Glomerular visceral epithelial cell (primary cell): ENCODE measurements around the gene AADAC.
"Not testable (repeated sequence)": the region's sequence is repeated elsewhere in the genome, so short reads cannot be mapped to it uniquely, and the experiment has no call there.

ENCODE experiments used
- DNase-seq: peaks from one replicate; pipeline ENCODE4 v3.0.0-alpha.2; 2016; ENCODE audit errors: extremely low spot score

Gene AADAC

DNA sequence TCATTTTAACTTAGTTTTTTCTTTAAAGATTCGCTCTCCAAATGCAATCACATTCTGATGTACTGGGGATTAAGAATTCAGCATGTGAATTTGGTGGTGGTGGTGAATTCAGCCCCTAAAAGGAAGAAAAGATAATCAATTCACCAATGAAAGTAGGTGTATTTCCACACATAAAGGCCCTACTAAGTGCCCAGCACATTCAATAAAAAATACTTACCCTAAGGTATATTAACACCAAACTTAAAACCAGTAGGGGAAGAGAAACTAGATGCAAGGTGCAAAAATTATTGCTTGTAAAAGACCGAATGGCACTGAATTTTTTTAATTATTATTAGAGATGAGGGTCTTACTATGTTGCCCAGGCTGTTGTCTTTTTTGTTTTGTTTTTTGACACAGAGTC, 42.7 kb downstream of the AADAC start:
- DNase-seq, result no peak

DNA sequence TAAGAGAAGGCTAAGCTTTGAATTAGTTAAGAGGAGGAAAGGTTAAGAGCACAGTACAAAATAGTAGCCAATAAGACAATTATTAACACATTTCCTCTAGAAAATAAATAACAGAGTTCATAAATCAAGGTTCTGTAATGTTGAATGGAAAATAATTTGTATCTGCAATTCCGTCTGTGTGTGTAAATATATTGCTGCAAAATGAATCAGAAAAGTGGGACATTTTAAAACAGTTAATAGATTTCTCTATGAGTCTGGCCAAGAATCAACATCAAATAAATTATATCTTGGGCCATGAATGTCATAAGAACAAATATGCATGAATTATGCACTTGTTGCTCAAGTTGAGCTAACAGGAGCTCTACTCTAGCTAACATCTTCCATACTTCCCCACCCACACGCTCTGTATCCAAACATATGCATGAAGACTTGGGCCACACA, 45.3 kb downstream of the AADAC start:
- no peak for DNase-seq

DNA sequence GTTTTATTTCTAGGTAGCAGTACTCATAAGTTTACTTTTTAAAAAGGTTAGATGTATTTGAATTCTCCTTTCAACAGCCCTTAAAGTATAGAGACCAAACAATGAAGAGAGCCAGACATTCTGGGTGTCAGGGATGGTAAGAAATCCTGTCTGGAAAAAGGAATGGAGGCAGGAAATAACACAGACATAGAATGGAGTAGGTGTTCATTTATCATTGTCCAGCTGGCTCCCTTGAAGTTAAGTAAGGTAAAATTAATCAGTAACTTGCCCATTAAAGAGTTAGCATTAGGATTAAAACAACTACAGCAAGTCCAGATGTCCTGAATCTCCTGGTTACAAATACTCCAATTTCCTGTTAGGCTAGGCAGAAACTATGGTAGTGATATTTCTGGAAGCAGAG, 46.0 kb downstream of the AADAC start:
- DNase-seq, result peak; percentile 50

DNA sequence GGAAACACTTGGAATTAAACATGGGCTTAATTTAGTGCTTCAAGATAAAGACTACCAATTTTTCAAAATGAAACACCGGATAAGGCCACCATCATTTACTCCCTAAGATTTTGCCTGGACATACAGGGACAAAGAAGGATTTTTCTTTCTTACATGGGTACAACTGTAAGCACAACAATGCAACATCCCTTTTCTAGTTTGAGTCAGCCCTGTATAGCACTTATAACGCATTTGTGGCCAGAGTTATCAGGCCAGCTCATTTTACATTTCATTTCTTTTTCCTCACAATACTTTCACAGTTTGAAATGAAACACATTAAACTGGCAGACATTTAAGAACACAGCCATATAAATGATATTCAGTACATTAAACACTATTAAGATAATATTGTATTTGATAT, 49.7 kb downstream of the AADAC start:
- no peak for DNase-seq

DNA sequence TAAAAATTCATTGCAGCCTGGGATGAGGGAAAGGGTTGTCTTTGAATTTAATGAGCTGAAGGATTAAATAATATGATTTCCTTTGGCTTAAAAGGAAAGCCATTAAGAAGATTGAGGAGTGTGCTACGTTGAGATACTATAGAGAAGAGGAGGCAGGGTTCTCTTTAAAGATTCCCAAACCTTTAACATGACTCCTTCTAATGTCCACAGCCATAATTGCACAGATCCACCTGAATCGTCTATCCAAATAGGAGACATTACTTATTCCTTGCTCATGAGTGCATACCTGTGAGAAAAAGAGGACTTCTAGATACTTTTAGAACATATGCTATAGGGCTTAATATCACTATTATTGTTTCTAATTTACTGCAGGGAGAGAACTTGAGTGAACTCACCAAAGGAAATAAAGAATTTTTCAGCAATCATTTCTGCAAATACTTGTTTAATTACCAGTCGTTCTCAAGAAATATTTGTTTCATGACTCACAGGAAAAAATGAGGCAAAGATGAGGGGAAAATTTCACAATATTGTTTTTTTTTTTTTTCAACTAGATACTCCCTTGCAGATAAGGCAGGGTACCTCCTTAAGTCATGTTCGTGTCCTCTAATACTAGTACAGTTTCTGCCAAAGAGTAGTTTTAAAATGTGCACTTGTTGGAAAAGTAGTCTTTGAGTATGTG, 50.6 kb downstream of the AADAC start:
- DNase-seq, result peak; percentile 36

DNA sequence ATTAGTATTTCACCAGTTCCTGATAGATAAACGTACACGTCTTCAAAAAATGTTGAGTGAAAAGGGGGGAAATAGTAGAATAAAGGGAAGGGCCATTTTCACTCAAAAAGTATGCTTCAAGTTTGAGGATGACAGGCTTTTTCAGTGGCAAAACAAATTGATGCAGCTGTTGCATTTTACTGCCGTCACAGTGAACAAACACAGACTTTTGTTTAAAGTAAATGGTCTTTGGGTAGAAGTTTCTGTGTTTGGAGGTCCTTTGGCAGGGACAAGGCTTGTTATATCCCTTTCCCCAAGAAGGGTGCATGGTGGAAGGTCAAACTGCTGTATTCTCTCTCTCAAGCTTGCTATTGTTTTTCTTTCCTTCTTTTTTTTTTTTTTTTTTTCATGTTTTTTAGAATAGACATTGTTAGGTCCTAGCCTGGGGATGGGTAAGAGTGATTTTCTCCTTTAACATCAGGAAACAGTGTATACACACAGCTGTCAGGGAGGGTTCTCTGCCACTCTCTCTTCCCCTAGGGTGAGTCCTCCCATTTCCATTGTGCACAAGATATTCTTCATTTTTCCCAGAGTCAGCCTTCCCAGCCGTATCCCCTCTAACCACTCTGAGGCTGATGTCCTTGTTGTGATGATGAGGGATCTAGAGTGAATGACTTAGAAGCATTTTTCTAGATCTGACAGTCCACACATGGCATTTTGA, 52.9 kb downstream of the AADAC start:
- DNase-seq, result no peak

DNA sequence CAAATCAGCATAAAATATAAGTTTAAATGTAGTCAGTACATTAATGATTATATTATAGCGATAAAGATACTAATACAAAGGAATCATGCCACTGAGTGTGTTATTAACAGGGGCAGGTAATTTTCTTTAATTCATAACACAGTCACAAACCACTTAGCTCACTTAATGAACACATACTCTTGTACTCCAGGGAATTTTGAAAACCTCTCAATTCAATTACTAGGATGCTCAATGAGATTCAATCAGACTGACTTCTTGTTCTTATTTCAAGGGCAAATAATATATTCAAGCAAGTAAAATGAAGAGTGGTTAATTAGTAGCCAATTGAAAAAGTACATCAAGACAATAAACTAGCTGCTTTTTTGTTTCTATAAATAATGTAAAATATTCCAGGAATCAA, 53.8 kb downstream of the AADAC start:
- no peak for DNase-seq

DNA sequence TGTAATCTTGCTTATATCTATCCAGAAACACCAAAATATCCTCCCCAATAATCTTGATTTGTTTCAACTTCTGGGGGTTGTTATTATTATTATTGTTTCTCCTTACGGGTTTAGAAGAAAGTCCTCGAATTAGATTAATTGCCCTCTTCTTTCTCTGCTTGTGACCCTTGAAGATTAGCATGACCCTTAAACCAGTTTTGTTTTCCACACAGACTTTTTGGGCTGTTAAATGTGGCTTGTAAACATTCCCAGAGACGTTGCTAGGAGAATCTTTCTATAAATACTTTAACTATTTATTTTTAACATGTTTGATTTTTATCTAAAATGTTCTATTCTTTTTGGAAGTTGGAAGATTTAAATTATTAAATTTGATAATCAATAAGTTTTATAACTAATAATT, 55.3 kb downstream of the AADAC start:
- no peak for DNase-seq

DNA sequence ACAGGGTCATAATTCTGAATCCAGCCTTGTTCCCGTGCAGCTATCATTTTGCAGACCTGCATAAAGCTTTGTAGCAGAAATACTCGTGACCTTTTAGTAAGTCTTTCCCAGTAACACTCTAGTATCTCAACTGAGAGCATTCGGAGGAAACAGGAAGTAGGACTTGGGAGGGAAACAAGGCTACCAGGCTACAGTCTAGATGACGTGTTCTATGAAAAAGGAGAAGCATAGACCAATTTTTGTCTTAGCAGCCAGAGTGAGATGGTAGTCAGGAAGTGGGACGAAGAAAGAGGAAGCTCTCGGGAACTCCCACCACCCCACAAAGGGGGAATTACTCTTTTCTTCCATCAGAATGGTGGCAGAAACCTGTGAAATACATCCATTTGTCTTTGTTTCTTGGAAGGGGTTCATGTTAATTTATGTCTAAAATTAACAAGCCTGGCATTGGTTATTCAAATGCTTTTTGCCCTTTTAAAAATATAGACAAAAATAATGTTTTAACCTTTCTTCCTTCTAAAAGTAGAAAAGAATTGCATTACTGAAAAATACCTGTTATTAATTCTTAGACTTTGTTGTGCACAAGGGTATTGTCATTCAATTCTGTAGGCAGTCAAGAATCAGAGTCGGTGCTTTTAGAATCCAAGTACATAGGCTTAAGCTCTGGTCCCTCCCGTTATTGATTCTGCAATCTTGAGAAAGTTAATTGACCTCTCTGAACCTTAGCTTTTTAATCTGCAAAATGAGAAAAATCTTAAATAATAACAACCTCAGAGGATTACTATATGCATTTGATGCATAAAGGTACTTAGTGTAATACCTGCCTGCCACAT, 57.9 kb downstream of the AADAC start:
- no peak for DNase-seq

DNA sequence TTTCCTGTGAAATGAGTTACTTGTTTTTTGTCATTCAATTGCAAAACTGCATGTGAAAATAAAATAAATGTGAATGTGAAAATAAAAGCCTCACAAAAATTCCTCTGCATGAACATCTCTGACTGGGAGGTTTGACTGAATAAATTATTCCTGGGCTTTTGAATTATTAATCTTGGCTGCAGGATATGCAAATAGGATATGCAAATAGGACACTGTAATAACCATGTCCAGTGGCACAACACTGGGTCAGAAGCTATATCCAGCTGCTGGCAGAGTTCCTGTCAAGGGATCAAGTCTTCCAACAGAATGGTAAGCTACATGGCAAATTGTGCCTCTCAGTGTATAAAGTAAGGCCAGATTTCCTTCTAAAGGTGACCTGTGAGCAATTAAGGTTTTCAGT, 59.5 kb downstream of the AADAC start, which contains the start of gene SUCNR1:
Gene SUCNR1, plus strand, starts transcription at position 246 of the 400 bp plus-strand sequence. CDS start 6,250 bp downstream, outside the sequence.
- no peak for DNase-seq

DNA sequence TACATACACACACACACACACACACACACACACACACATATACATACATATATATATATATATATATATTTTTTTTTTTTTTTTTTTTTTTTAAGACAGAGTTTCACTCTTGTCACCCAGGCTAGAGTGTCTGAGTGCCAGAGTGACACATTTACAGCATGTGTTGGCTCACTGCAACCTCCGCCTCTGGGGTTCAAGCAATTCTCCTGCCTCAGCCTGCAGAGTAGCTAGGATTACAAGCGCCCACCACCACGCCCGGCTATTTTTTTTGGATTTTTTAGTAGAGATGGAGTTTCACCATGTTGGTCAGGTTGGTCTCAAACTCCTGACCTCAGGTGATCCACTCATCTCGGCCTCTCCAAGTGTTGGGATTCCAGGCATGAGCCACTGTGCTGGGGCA, 60.2 kb downstream of the AADAC start:
- not testable (repeated sequence) for DNase-seq

DNA sequence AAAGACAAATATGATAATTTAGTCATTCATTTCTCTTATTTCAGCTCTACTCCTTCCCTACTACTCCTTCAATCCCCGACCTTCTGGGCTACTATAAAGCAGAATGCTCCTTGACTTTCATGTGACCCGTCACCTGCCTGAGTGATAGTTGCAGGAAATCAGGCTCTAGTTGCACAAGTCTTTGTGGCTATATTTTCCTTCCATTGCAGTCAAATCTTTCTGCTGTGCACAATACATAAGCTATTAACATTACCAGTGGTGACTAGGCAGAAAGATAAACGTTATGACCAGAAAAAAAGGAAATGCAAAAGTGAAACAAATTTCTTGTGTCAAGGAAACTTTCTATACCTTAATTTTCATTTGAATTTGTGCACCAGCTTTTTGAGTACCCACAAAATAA, 61.8 kb downstream of the AADAC start:
- DNase-seq, result peak; percentile 45

DNA sequence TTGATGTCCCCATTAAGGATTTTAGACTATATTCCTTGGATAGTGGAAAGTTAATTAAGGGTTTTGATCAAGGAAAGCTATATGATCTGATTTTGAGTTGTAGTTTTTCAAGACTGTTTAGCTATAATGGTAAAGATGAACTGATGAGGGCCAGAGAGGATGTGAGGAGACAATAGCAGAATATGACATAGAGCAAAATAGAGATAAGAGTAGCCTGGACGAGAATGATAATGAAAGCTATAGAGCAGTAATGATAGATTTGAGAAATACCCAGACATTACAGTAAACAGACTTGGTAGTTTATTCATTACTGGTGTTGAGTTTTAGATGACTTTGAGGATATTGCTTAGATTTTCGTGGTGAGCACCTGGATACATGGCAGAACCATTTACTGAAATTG, 63.4 kb downstream of the AADAC start:
- no peak for DNase-seq
